CD14-positive monocyte (primary cell): ENCODE data around the gene SIDT1. TPM values are rescaled to one million over a fixed set of nuclear protein-coding genes. Genes with fewer than 3 reads are reported as not detected.

Experiments
- DNase-seq, 3 donors: peaks; one replicate each; pipeline ENCODE4 v3.0.0-alpha.2; 2011 to 2022
- H2AFZ ChIP-seq: 2 replicates; pipeline ENCODE4 v1.6.0; 2012; ENCODE audit warnings: mild to moderate bottlenecking, low read depth, low read length, inconsistent platforms; ENCODE audit not compliant: insufficient read depth, poor library complexity, severe bottlenecking
- H3K27ac ChIP-seq, 2 donors: 1 replicate in 1 of 2; 2 replicates in 1 of 2; pipeline ENCODE4 v1.5.1; 2012 to 2013; ENCODE audit warnings: low read length in 2 of 2, control low read depth in 1 of 2, inconsistent platforms in 1 of 2, low read depth in 1 of 2, mild to moderate bottlenecking in 1 of 2
- H3K27me3 ChIP-seq, 2 donors: one replicate each; pipeline versions ENCODE4 v1.6.0 to v1.6.1; 2011 to 2013; ENCODE audit warnings: low read length in 2 of 2; ENCODE audit not compliant: control insufficient read depth in 2 of 2, insufficient read depth in 2 of 2
- H3K36me3 ChIP-seq, 2 donors: replicated peaks in 1 of 2; 1 replicate in 1 of 2; 2 replicates in 1 of 2; pipeline versions ENCODE4 v1.5.1 to v1.6.1; 2012 to 2013; ENCODE audit warnings: low read length in 2 of 2, control low read depth in 1 of 2, inconsistent platforms in 1 of 2, mild to moderate bottlenecking in 1 of 2; ENCODE audit not compliant: insufficient read depth in 2 of 2, control insufficient read depth in 1 of 2
- H3K4me1 ChIP-seq, 2 donors: 1 replicate in 1 of 2; 2 replicates in 1 of 2; pipeline versions ENCODE4 v1.5.1 to v1.6.1; 2012 to 2013; ENCODE audit warnings: low read length in 2 of 2, control low read depth in 1 of 2, inconsistent platforms in 1 of 2, mild to moderate bottlenecking in 1 of 2, moderate library complexity in 1 of 2; ENCODE audit not compliant: insufficient read depth in 2 of 2, control insufficient read depth in 1 of 2
- H3K4me2 ChIP-seq: replicated peaks from 2 replicates; pipeline ENCODE3; 2012; ENCODE audit warnings: low read length, moderate library complexity, mild to moderate bottlenecking; ENCODE audit not compliant: poor library complexity, severe bottlenecking; ENCODE audit errors: extremely low read depth
- H3K4me3 ChIP-seq, 3 experiments: fragments of 200-600 bp in 1 of 3; sonication (generic) in 1 of 3; replicated peaks in 1 of 3; 1 replicate in 2 of 3; 2 replicates in 1 of 3; pipeline ENCODE4 v1.5.1; 2011 to 2013; ENCODE audit warnings: low read length in 3 of 3, mild to moderate bottlenecking in 3 of 3, control low read depth in 2 of 3, low read depth in 2 of 3, inconsistent platforms in 1 of 3, moderate library complexity in 1 of 3
- H3K79me2 ChIP-seq: 2 replicates; pipeline ENCODE4 v1.6.0; 2012; ENCODE audit warnings: mild to moderate bottlenecking, control low read depth, inconsistent platforms, low read length, moderate library complexity; ENCODE audit not compliant: insufficient read depth
- H3K9ac ChIP-seq: 2 replicates; pipeline ENCODE4 v1.6.0; 2017; ENCODE audit warnings: low read length, mild to moderate bottlenecking; ENCODE audit not compliant: insufficient read depth, poor library complexity, severe bottlenecking
- H3K9me3 ChIP-seq, 2 donors: replicated peaks in 1 of 2; 1 replicate in 1 of 2; 2 replicates in 1 of 2; pipeline versions ENCODE4 v1.5.1 to v1.6.1; 2012 to 2013; ENCODE audit warnings: low read length in 2 of 2, control low read depth in 1 of 2; ENCODE audit not compliant: control insufficient read depth in 1 of 2, insufficient read depth in 1 of 2
- H4K20me1 ChIP-seq: 2 replicates; pipeline ENCODE4 v1.6.0; 2012; ENCODE audit warnings: mild to moderate bottlenecking, low read length, control low read depth, moderate library complexity; ENCODE audit not compliant: insufficient read depth
- H3K27ac Mint-ChIP-seq, 7 donors: one replicate each; pipeline ENCODE4 v1.8.0; 2020; ENCODE audit warnings: mild to moderate bottlenecking in 7 of 7, mixed read lengths in 7 of 7, moderate library complexity in 6 of 7, inconsistent platforms in 2 of 7
- H3K27me3 Mint-ChIP-seq, 3 donors: one replicate each; pipeline ENCODE4 v1.8.0; 2021 to 2022; ENCODE audit warnings: low read depth in 3 of 3, mild to moderate bottlenecking in 3 of 3, mixed read lengths in 3 of 3, moderate library complexity in 3 of 3, inconsistent platforms in 1 of 3
- H3K36me3 Mint-ChIP-seq, 2 donors: one replicate each; pipeline ENCODE4 v1.8.0; 2020; ENCODE audit warnings: mixed read lengths in 2 of 2, inconsistent platforms in 1 of 2, mild to moderate bottlenecking in 1 of 2
- H3K4me1 Mint-ChIP-seq: one replicate; pipeline ENCODE4 v1.8.0; 2020; ENCODE audit warnings: mild to moderate bottlenecking, mixed read lengths
- H3K4me3 Mint-ChIP-seq, 2 donors: one replicate each; pipeline ENCODE4 v1.8.0; 2020; ENCODE audit warnings: mild to moderate bottlenecking in 2 of 2, mixed read lengths in 2 of 2, moderate library complexity in 1 of 2
- H3K9me3 Mint-ChIP-seq, 7 donors: one replicate each; pipeline ENCODE4 v1.8.0; 2020 to 2022; ENCODE audit warnings: mixed read lengths in 7 of 7, mild to moderate bottlenecking in 6 of 7, moderate library complexity in 6 of 7, inconsistent platforms in 2 of 7
- WGBS: methylation state at CpG from one replicate; pipeline ENCODE4 v1.1.5; 2013; ENCODE audit warnings: missing lambda C conversion rate; ENCODE audit not compliant: insufficient coverage; 5-methylcytosine and 5-hydroxymethylcytosine counted together
- intact Hi-C, 2 donors: fragments of 100-400 bp; cut with micrococcal nuclease; formaldehyde crosslinking; loops; one replicate each; pipeline versions ENCODE4 v1.15.0 to v1.15.1; 2023
- polyA plus RNA-seq, 3 donors: library from polyadenylated mRNA; depleted of rRNA in 1 of 3; unstranded in 2 of 3; stranded (reverse) in 1 of 3; fragments of 300-500 nt in 2 of 3; fragments of >200 nt in 1 of 3; fragmentation: Illumina TruSeq in 2 of 3; gene quantifications; 1 replicate in 2 of 3; 2 replicates in 1 of 3; pipeline ENCODE4 v1.2.3, GENCODE V29; 2012 to 2021
- TF ChIP-seq, protein P1 (sequence below): fragments of 200-600 bp; IDR thresholded peaks from one replicate; pipeline ENCODE4 v1.8.0; 2022; ENCODE audit warnings: antibody characterized with exemption, mild to moderate bottlenecking

SIDT1 gene
- polyA plus RNA-seq, 3 donors, result 3.2 to 7.1 (median 4.0) TPM

DNA sequence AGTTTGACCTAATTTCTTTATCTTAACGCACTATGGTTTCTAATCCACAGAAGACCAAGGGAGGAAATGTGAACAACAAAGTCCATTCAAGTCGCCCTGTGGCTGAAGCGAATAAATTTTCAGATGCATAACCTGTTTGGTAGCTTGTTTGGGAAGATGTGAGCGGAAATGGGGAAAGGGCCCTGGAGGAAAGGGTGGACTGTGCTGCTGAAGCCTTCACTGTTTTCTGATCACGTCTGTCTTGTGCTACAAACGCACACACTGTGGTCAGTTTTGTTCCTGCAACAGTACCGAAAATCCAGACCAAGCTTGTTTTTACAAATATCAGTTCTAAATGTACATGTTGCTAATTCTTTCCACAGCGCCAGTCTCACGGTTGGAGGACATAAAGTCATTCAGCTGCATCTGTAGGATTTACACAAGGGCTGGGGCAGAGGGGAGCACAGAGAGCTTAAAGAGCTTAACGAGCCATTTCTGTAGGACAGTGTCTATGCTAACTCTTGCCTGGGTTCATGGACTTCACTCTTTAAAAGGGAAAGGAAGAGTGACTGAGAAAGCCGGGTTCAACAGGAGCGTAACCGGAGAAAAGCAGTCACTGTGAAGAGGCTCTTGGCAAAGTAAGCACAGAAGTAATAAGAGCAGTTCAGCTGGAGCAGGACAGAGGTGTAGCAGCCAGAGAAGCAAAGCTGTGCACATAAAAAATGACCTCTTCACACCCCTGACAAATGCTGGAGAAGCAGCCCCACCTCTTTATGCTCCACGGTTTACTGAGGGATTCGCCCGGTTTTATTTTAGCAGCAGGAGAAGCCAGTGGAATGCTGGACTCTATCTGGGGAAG, 97.4 kb downstream of the SIDT1 start:
- Mint-ChIP-seq H3K4me1 (peaks cover 38% of the 10 kb centered on the region), H3K27me3 (peaks cover 0 to 4% (median 4%) of the 10 kb centered on the region in 3 donors), H3K36me3 (peaks cover 0 to 2% of the 10 kb centered on the region in 2 donors), H3K9me3 (no peaks in the 10 kb centered on the region), H3K27ac (peak overlapping the region in 1 of 7 donors; percentile 0), H3K4me3 (no peak overlapping the region)
- no peaks in the 10 kb centered on the region for H4K20me1 ChIP-seq
- H3K27me3 ChIP-seq, result no peaks in the 10 kb centered on the region
- WGBS, result 94% methylated on average over 13 of the region's 16 CpGs
- H3K27ac ChIP-seq, result no peak overlapping the region
- intact Hi-C loops, result loop anchor here (5.0 kb wide), 3 partner anchors 133 to 578 kb away; no protein-coding TSS in a partner anchor
- TF ChIP-seq, protein P1, sequence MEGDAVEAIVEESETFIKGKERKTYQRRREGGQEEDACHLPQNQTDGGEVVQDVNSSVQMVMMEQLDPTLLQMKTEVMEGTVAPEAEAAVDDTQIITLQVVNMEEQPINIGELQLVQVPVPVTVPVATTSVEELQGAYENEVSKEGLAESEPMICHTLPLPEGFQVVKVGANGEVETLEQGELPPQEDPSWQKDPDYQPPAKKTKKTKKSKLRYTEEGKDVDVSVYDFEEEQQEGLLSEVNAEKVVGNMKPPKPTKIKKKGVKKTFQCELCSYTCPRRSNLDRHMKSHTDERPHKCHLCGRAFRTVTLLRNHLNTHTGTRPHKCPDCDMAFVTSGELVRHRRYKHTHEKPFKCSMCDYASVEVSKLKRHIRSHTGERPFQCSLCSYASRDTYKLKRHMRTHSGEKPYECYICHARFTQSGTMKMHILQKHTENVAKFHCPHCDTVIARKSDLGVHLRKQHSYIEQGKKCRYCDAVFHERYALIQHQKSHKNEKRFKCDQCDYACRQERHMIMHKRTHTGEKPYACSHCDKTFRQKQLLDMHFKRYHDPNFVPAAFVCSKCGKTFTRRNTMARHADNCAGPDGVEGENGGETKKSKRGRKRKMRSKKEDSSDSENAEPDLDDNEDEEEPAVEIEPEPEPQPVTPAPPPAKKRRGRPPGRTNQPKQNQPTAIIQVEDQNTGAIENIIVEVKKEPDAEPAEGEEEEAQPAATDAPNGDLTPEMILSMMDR, result no peak
- no peaks in the 10 kb centered on the region for H3K79me2 ChIP-seq
- H3K36me3 ChIP-seq, result no peaks in the 10 kb centered on the region
- no peak overlapping the region for H2AFZ ChIP-seq
- no peak for DNase-seq
- no peak overlapping the region for H3K4me2 ChIP-seq
- H3K4me3 ChIP-seq, result no peak overlapping the region
- no peak overlapping the region for H3K9ac ChIP-seq
- no peaks in the 10 kb centered on the region for H3K9me3 ChIP-seq
- peaks cover 23 to 34% of the 10 kb centered on the region in 2 donors for H3K4me1 ChIP-seq

DNA sequence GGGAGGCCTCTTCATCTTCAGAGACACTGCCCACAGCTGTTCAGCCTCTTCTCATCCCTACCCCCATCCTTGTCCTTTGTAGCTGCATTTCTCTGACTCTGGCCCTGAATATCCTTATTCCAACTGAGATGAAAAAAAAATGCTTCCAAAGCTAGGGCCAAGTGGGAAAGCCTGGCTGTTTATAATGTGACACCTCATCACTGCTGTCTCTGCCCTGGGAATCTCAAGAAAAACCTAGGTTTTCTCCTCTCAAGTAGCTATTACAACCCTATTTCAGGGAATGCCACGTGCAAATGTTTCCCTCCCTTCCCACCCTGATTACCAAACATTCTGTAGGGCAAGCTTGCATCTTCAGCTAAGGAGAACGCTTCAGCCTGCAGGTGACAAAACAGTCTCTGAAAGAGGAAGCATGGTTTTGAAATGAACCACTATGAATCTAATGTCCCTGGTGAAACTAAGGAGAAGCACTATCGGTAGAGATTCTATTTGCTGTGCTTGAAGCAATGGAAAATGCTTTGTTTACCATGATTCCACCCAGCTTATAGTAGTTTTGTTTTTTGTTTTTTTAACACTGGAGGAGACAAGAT, 98.7 kb downstream of the SIDT1 start:
- Histone ChIP-seq H2AFZ (no peak overlapping the region), H3K4me3 (no peak overlapping the region), H3K9me3 (no peaks in the 10 kb centered on the region), H4K20me1 (no peaks in the 10 kb centered on the region), H3K4me2 (no peak overlapping the region), H3K27me3 (no peaks in the 10 kb centered on the region), H3K4me1 (peaks cover 18 to 23% of the 10 kb centered on the region in 2 donors), H3K27ac (no peak overlapping the region), H3K9ac (no peak overlapping the region), H3K79me2 (no peaks in the 10 kb centered on the region), H3K36me3 (no peaks in the 10 kb centered on the region)
- WGBS, result no CpG with 5 or more reads among the region's 3 CpGs
- intact Hi-C loops, result no loop called here
- Mint-ChIP-seq H3K9me3 (no peaks in the 10 kb centered on the region), H3K27me3 (peaks cover 0 to 4% (median 0%) of the 10 kb centered on the region in 3 donors), H3K4me3 (no peak overlapping the region), H3K4me1 (peaks cover 28% of the 10 kb centered on the region), H3K27ac (peak overlapping the region in 1 of 7 donors; percentile 21), H3K36me3 (peaks cover 0 to 2% of the 10 kb centered on the region in 2 donors)
- DNase-seq, result peak in 2 of 3 donors; percentile 7 to 32
- TF ChIP-seq, protein P1, result no peak
